ENCODE results near the gene TRIM25.

The TRIM25 gene

GRCh38 chr17:56894859-56895455, 18.9 kb downstream of the TRIM25 start:
- DNase-seq: no peak

DNA sequence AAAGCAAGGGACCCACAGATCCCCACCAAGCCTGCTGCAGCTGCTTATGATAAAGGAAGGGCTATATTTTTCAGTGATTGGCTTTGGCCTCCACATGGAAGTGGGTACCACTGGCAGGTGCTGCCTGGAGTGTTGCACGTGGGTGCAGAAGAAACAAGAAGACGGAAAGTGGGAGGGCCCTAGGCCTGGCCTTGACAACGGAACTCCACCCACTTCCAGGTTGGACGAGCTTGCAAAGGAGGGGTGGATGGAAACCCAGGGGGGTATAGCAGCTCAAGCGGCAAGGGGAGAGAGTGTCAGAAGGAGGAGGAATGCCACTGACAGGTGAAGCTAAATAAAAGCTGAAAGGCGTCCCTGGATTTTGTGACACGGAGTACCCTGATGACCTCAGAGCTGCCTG, 20.3 kb downstream of the TRIM25 start:
- no peak for DNase-seq

GRCh38 chr17:56892333-56892732, 21.5 kb downstream of the TRIM25 start:
- no peak for DNase-seq

DNA sequence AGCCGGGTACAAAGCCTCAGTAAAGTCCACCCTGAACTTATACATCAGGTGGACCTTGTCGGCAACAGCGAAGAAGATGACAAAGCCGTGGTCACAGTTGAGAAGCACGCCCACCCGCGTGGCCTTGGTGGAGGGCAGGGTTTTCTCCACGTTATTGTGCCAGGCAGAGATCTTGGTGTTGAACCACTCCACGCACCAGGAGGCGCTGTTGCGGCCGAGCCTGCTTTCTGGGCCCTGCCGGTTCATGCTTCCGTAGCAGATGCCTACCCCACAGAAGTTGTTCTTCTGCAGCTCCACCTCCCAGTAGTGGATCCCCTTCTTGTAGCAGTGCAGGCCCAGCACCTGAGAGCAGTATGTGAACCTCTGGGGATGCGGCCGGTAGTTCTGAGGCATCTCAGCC, 22.1 kb downstream of the TRIM25 start:
- no peak for DNase-seq

DNA sequence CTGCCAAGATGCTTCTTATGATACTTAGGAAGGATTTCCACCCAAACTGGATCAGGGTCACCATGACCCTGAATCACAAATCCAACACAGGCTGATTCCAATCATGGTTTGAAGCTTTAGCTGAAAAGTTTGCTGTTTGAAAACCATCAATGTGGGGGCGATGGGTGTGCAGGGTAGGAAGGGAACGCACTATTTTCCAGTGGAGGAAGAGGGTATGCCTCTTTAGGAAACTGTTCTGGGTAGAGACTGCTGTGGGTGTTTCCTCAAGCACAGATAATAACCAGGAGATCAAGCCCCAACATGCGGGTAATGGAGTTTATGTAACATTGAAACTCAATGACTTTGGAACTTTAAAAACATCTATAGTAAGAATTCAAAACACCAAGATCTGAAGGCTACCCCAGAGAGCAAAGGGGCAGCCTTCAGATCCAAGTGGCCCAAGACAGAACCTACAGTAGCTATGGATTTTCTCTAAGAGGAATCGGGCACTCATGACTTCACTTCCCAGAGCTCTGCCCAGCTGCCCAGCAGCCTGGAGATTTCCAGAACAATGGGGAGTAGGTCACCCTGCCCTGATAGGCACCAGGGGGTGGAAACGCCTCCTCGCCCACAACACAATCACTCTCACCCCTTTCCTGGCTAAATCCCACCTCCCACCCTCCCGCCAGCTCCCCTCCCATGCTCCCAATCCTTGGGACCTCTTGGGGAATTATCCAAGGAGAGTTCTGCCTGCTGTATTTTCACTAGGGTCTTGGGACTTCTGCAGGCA, 22.8 kb downstream of the TRIM25 start:
- DNase-seq: no peak

GRCh38 chr17:56890390-56890789, 23.5 kb downstream of the TRIM25 start:
- DNase-seq: no peak

DNA sequence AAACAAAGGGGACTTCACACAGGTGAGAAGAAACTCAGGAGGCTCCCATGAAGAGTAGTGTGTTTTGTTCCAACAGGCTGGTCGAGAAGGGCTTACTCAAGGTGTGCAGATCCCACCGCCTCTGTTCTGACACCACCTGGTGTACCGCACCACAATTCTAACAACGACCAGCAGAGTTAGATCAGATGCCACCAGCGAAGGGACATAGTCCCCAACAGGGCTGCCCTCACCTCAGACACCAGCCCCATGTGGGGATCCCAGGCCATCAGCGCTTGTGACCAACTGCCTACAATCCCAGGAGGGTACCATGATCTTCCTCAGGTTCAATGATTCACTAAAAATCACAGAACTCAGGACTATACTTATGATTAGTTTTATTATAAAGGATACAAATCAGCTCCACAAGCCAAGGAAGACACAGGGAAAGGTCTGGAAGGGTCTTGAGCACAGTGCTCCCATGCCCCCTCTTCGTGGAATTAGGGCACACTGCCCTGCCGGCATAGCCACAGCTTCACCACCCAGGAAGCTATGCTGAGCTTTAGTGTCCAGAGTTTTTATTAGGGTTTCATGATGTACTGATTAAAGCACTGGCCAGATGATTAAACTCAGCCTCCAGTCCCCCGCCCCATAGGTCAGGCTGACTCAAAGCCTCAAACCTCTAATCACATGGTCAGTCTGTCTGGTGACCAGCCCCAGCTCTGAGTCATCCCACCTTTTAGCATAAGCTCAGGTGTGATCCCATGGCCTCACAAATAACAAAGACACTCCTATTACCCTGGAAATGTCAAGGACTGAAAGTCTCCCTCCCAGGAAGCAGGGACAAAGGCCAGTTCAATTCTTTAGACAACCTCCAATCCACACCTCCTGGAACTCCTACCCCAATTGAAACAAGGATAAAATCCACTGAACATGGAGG, 26.0 kb downstream of the TRIM25 start:
- DNase-seq: no peak

DNA sequence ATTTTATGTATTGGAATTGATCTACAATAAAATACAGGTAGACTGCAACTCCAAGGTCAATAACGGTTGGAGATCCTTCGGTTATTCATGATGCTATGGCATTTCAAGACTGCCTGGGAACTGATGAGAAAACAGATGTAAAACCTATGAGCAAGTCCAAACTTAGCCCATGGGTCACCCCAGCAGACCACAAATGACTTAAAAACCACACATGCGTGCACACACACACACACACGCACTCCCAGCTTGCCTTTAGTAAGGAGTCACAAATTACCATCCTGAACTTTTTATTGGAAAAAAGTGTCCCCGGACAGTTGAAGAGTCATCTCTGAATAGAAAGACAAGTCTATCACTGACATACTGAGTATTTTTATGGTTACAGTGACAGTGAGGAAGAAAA, 26.7 kb downstream of the TRIM25 start:
- DNase-seq: no peak

DNA sequence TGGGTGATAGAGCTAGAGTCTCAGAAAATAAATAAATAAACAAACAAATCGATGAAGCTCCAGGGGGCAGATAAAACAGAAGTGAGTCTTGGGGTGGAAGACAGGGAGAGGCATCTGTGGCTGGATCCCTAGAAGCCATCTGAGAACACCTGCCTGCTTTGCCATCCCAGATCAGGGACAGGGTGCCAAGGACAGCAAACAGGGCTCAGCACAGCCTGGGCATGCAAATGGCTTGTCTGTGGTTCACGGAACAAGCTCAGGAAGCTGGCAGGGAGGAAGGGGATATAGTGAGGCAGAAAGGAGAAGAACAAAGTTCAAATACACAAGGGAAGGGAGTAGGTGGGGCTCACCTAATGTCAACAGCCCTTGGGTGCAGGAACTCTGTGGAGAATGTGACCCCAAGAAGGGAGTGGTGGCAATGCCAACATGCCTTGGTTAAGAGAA, 27.5 kb downstream of the TRIM25 start:
- DNase-seq: no peak

- DNase-seq: no peak
Measured at GRCh38 chr17:56885312-56885657, 28.6 kb downstream of the TRIM25 start.

DNA sequence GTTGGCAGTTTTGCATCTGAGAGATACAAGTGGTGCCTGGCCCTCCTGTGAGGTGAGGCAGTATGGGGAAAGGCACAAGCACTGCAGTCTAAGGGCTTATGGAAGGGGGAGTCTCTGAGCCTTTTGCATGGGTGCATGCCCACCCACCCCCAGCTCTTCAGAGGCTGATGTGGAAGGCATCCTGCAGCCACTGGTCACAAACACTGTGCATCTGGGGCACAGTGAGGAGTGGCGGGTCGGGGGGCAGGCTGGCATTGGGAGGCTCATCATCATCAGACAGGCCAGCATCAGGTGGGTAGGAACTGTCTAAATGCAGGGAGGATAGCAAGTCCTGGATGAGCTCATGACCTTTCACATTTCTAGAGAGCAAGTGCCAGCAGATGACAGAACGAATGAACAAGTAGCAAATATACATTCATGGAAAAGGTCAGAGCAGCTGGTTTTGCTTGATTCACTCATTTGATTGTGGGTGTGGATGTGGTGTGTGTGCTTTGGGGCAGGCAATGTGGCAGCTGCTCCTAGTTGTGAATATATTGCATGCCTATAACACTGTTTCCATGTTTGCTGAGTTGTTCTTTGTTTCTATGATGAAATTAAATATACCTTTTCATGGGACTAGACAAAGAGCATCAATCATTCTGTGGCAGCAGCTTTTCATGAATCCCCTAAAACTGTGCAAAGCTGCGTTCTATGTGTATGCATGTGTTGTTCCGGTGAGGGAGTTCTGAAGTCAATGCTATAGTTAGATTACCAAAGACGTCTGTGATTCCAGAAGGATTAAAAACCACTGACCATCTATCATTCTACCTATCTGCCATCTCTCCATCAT, 29.2 kb downstream of the TRIM25 start:
- DNase-seq: no peak

DNA sequence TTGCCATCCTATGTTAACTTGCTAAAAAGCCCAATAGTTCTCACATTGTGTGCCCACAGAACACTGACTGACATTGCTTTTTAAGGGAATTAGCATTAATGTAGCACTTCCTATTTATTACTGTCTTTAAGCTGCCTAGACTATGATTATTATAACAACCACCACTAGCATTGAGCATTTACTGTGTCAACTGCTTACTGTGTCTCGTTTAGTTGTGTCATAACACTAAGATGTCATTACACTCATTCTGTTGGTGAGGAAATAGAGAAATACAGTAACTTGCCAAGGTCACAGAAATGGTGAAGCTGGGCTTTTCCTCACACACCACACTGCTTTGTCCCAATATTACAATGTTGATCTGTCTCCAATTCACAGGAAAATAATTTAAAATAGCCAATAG, 30.2 kb downstream of the TRIM25 start:
- peak; percentile 65 for DNase-seq

GRCh38 chr17:56881685-56882295, 32.1 kb downstream of the TRIM25 start:
- no peak for DNase-seq

DNA sequence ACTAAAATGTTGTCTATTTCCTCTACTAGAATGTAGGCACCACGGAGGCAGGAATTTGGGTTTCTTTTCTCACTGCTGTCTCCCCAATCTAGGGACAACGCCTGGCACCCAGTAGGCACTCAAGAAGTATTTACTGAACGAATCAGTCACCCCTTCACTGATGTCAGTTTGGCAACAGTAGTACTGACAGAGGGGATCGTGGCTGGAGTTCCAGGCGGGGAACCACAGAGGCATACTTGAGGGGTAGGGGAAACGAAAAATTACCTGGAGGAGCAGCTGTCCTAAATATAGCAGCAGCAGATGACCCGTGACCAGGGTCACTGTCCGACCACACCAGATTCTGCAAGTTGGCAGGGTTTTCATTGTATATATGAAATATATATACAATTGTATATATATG, 33.3 kb downstream of the TRIM25 start:
- no peak for DNase-seq

GRCh38 chr17:56880133-56880532, 33.7 kb downstream of the TRIM25 start:
- DNase-seq: peak; percentile 66

DNA sequence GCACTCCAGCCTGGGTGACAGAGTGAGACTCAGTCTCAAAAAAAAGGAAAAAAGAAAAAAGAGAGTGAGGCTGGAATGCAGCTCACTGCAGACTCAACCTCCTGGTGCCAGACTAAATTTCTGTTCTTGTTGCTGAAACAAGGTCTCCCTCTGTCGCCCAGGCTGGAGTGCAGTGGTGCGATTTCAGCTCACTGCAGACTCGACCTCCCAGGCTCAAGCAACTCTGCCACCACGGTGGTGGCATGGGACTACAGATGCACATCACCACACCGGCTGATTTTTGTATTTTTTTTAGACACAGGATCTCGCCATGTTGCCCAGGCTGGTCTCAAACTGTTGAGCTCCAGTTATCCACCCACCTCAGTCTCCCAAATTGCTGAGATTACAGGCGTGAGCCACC, 34.6 kb downstream of the TRIM25 start:
- DNase-seq: no peak

DNA sequence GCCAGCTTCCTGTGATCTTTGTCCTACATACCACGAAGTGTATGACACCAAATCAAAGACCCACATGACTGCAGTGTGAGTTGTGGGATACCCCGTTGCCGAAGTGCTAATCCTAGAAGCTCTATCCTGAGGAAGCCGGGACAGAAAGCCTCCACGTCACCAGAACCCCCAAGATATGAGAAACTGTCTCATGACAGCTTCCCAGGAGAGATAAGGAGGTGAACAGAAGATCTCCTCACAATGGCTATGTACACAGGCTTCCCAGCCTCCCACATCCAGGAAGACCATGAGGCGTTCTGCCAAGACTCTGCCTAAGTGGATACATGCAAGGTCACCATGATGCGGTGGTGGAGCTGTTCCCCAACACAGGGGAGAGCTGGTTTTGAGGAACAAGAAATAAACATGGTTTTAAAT, 37.1 kb downstream of the TRIM25 start:
- DNase-seq: no peak

DNA sequence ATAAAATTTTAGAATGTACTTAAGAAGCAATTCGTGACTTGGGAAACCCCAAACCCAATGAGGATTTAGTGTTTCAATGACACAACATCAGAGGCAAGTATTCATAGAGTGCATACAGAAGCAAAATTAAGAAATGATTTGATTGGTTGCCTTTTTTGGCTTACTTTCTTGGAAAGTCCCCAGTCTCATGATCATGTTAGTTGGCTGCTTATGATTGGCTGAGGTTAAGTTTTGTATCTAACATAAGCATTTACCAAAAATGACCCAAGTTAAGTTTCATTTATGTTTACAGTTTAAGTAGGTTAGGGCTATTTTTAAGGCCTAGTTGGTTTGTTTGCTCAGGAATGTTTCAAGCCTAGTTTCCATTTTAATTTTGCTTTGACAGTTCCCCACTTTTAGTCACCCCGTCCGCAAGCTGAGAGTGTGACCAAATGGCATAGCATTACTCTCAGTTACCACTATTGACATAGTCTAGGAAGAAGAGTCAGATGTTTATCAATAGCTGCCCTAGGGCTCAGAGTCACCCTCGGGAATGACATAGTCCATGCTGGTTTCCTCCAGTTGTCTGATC, 43.7 kb downstream of the TRIM25 start:
- peak; percentile 87 for DNase-seq

DNA sequence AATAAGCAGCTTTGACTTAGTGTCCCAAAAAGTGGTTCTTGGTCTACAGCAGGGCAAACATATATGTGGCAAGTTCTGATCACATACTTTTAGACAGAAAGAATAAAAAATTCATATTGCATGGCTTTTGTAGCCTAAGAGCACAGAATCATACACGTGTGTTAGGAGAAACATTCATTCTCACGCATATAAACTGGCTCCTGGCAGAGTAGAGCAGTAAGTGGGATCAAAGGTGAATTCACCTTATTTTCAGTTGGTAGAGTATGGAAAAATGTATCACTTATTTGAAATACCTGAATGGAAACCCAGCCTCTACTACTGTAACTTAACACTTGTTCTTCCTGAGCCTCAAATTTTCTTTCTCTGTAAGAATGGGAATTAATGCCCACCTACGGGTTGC, 45.1 kb downstream of the TRIM25 start:
- no peak for DNase-seq

GRCh38 chr17:56867948-56868376, 45.9 kb downstream of the TRIM25 start:
- no peak for DNase-seq

DNA sequence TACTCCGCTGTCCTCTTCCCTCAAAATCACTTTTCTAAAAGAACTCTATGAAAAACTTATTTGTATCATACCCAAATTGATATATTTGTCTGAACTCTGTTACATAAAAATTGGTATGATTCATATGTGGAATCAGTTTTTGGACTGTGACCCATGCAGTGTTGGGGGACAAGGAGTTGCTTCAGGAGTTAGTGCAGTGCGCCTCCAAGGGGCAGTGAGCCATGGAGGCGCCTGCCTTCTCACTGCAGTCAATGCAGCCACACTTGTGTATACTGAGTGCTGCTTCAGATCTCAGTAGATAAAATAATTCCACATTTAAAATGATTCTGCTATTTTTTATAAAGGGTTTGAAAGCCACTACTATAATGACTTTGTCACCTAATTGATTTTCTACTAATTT, 47.4 kb downstream of the TRIM25 start:
- no peak for DNase-seq

GRCh38 chr17:56866076-56866475, 47.8 kb downstream of the TRIM25 start:
- no peak for DNase-seq
